Glomerular endothelial cell (primary cell): Measurements from ENCODE around the gene RFTN1. TPM values are rescaled to one million over a fixed set of nuclear protein-coding genes. Genes with fewer than 3 reads are reported as not detected.
"Not testable (repeated sequence)": the region's sequence is repeated elsewhere in the genome, so short reads cannot be mapped to it uniquely, and the experiment has no call there.

ENCODE experiments used
- DNase-seq: peaks from one replicate; pipeline ENCODE4 v3.0.0-alpha.2; 2011; ENCODE audit warnings: low read depth, low spot score; ENCODE audit errors: extremely low read depth
- total RNA-seq: library from RNA; depleted of rRNA; stranded (reverse); fragments of >200 nt; gene quantifications from 2 replicates; pipeline ENCODE4 v1.2.3, GENCODE V29; 2015

The RFTN1 gene
- total RNA-seq, 1 donor from 2014 or later: 78.3 TPM

- no peak for DNase-seq
Observed at GRCh38 chr3:16490062-16490619, 23.4 kb downstream of the RFTN1 start.

- DNase-seq: not testable (repeated sequence)
Observed at GRCh38 chr3:16489326-16490061, 24.0 kb downstream of the RFTN1 start.

GRCh38 chr3:16488637-16489036 is 24.9 kb downstream of the RFTN1 start:
- DNase-seq: no peak

- no peak for DNase-seq
Observed at GRCh38 chr3:16487511-16488175, 25.9 kb downstream of the RFTN1 start.

- no peak for DNase-seq
Observed at GRCh38 chr3:16486951-16487480, 26.5 kb downstream of the RFTN1 start.

- no peak for DNase-seq
Observed at GRCh38 chr3:16486201-16486600, 27.3 kb downstream of the RFTN1 start.

GRCh38 chr3:16485395-16485992 is 28.0 kb downstream of the RFTN1 start:
- DNase-seq: no peak

GRCh38 chr3:16484984-16485383 is 28.5 kb downstream of the RFTN1 start:
- no peak for DNase-seq

GRCh38 chr3:16484216-16484615 is 29.3 kb downstream of the RFTN1 start:
- peak; percentile 98 for DNase-seq

- DNase-seq: no peak
Observed at GRCh38 chr3:16482770-16483531, 30.5 kb downstream of the RFTN1 start.

- no peak for DNase-seq
Observed at GRCh38 chr3:16482194-16482769, 31.2 kb downstream of the RFTN1 start.

GRCh38 chr3:16481546-16481897 is 32.0 kb downstream of the RFTN1 start:
- DNase-seq: no peak

GRCh38 chr3:16480861-16481545 is 32.5 kb downstream of the RFTN1 start:
- no peak for DNase-seq

- DNase-seq: no peak
Observed at GRCh38 chr3:16478516-16478915, 35.0 kb downstream of the RFTN1 start.

GRCh38 chr3:16477521-16477920 is 36.0 kb downstream of the RFTN1 start:
- DNase-seq: no peak

GRCh38 chr3:16477056-16477455 is 36.4 kb downstream of the RFTN1 start:
- DNase-seq: no peak

GRCh38 chr3:16476636-16477035 is 36.9 kb downstream of the RFTN1 start:
- DNase-seq: no peak

- DNase-seq: no peak
Observed at GRCh38 chr3:16475766-16476165, 37.7 kb downstream of the RFTN1 start.

GRCh38 chr3:16474920-16475319 is 38.6 kb downstream of the RFTN1 start:
- DNase-seq: no peak

GRCh38 chr3:16474216-16474615 is 39.3 kb downstream of the RFTN1 start:
- no peak for DNase-seq
